Measurements from ENCODE around the gene ALKBH6. TPM values are rescaled to one million over a fixed set of nuclear protein-coding genes. Genes with fewer than 3 reads are reported as not detected.
"Not testable (repeated sequence)": the region's sequence is repeated elsewhere in the genome, so short reads cannot be mapped to it uniquely, and the experiment has no call there.

The ALKBH6 gene
- polyA plus RNA-seq, 1 experiment, result 17.5 TPM

- no peak overlapping the region for H3K4me3 ChIP-seq (ENCODE audit: low read depth, low read length)
- DNase-seq (ENCODE audit: low read depth), result no peak
- no peaks in the 10 kb centered on the region for H3K36me3 ChIP-seq (ENCODE audit: control insufficient read depth, insufficient read depth, low read length)
- POLR2A ChIA-PET, result no interaction called here
- H3K27me3 ChIP-seq (ENCODE audit: control insufficient read depth, insufficient read depth, low read length), result peaks cover 6% of the 10 kb centered on the region
- TF ChIP-seq, protein P1, sequence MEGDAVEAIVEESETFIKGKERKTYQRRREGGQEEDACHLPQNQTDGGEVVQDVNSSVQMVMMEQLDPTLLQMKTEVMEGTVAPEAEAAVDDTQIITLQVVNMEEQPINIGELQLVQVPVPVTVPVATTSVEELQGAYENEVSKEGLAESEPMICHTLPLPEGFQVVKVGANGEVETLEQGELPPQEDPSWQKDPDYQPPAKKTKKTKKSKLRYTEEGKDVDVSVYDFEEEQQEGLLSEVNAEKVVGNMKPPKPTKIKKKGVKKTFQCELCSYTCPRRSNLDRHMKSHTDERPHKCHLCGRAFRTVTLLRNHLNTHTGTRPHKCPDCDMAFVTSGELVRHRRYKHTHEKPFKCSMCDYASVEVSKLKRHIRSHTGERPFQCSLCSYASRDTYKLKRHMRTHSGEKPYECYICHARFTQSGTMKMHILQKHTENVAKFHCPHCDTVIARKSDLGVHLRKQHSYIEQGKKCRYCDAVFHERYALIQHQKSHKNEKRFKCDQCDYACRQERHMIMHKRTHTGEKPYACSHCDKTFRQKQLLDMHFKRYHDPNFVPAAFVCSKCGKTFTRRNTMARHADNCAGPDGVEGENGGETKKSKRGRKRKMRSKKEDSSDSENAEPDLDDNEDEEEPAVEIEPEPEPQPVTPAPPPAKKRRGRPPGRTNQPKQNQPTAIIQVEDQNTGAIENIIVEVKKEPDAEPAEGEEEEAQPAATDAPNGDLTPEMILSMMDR (IDR thresholded peaks at IDR 0.05; ENCODE audit: insufficient read depth, low read depth, low read length), result no peak
- CTCF ChIA-PET, result no interaction called here
These were observed 25.2 kb downstream of the ALKBH6 start for GRCh38 chr19:35988824-35989223.

GRCh38 chr19:35987571-35987896 lies 26.5 kb downstream of the ALKBH6 start:
- no peak overlapping the region for H3K4me3 ChIP-seq (ENCODE audit: low read depth, low read length)
- no peaks in the 10 kb centered on the region for H3K36me3 ChIP-seq (ENCODE audit: control insufficient read depth, insufficient read depth, low read length)
- ChIA-PET CTCF (no interaction called here), POLR2A (no interaction called here)
- peaks cover 6% of the 10 kb centered on the region for H3K27me3 ChIP-seq (ENCODE audit: control insufficient read depth, insufficient read depth, low read length)
- TF ChIP-seq, protein P1 (IDR thresholded peaks at IDR 0.05; ENCODE audit: insufficient read depth, low read depth, low read length), result no peak
- DNase-seq (ENCODE audit: low read depth), result no peak

DNA sequence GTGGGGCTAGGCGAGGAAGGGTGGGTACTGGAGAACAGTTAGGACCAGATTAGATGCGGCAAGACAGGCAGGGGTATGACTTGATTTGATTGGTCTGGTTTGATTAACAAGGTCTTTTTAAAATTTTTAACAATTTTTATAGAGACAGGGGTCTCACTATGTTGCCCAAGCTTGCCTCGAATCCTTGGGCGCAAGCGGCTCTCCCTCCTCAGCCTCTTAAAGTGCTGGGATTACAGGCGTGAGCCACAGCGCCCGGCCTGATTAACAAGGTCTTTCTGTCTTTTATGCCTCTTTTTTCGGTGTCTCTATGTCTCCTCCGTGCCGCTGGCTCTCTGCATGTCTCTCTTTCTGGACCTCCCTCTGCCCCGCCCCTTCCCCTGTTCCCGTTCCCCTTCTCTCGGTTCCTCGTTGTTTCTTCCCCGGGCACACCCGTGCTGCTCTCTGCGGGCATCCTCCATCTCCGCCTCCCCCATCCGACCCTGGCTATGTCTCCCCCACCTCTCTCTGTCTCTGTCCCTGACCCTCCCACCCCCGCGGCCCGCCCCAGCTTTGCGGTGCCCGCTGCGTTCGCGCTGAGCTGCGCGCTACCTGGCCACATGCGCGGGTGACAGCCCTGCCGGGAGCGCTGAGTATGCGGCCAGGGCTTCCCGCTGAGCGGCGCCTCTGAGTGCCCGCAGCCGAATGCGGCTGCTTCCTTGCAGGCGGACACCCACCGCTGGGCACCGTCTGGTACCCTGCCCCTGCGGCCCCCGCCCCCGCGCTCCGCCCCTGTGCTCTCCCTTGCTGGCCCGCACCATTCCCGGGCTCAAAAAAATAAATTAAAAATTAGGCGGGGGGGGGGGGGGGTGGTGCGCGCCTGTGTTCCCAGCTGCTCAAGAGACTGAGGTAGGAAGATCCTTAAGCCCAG lies 27.1 kb downstream of the ALKBH6 start:
- CTCF ChIA-PET, result interaction anchor here (1.2 kb wide), 1 partner anchor 28 kb away, joined by 3 read pairs; no protein-coding TSS in a partner anchor
- peaks cover 6% of the 10 kb centered on the region for H3K27me3 ChIP-seq (ENCODE audit: control insufficient read depth, insufficient read depth, low read length)
- H3K4me3 ChIP-seq (ENCODE audit: low read depth, low read length), result peak overlapping the region; percentile 30
- no peak for DNase-seq (ENCODE audit: low read depth)
- TF ChIP-seq, protein P1 (IDR thresholded peaks at IDR 0.05; ENCODE audit: insufficient read depth, low read depth, low read length), result no peak
- no peaks in the 10 kb centered on the region for H3K36me3 ChIP-seq (ENCODE audit: control insufficient read depth, insufficient read depth, low read length)
- POLR2A ChIA-PET, result no interaction called here

GRCh38 chr19:35986111-35986510 lies 27.9 kb downstream of the ALKBH6 start:
- ChIA-PET POLR2A (no interaction called here), CTCF (interaction anchor here (1.2 kb wide), 1 partner anchor 27 kb away, joined by 3 read pairs; no protein-coding TSS in a partner anchor)
- DNase-seq (ENCODE audit: low read depth), result no peak
- H3K4me3 ChIP-seq (ENCODE audit: low read depth, low read length), result no peak overlapping the region
- TF ChIP-seq, protein P1 (IDR thresholded peaks at IDR 0.05; ENCODE audit: insufficient read depth, low read depth, low read length), result no peak
- H3K27me3 ChIP-seq (ENCODE audit: control insufficient read depth, insufficient read depth, low read length), result peaks cover 6% of the 10 kb centered on the region
- H3K36me3 ChIP-seq (ENCODE audit: control insufficient read depth, insufficient read depth, low read length), result no peaks in the 10 kb centered on the region

DNA sequence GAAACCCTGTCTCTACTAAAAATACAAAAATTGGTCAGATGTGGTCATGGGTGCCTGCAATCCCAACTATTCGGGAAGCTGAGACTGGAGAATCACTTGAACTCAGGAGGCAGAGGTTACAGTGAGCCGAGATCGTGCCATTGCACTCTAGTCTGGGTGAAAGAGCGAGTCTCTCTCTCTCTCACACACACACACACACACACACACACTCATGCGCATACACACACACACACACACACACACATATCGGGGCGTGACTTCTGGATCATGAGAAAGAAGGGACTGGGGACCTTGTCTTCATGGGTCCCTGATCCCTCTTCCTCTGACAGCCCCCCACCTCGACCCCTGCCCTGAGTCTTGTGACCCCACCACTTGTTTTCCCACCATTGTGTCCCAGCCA lies 30.8 kb downstream of the ALKBH6 start:
- POLR2A ChIA-PET, result no interaction called here
- Histone ChIP-seq H3K36me3 (ENCODE audit: control insufficient read depth, insufficient read depth, low read length) (no peaks in the 10 kb centered on the region), H3K27me3 (ENCODE audit: control insufficient read depth, insufficient read depth, low read length) (peaks cover 2% of the 10 kb centered on the region), H3K4me3 (ENCODE audit: low read depth, low read length) (no peak overlapping the region)
- CTCF ChIA-PET, result no interaction called here
- TF ChIP-seq, protein P1 (IDR thresholded peaks at IDR 0.05; ENCODE audit: insufficient read depth, low read depth, low read length), result no peak
- no peak for DNase-seq (ENCODE audit: low read depth)

DNA sequence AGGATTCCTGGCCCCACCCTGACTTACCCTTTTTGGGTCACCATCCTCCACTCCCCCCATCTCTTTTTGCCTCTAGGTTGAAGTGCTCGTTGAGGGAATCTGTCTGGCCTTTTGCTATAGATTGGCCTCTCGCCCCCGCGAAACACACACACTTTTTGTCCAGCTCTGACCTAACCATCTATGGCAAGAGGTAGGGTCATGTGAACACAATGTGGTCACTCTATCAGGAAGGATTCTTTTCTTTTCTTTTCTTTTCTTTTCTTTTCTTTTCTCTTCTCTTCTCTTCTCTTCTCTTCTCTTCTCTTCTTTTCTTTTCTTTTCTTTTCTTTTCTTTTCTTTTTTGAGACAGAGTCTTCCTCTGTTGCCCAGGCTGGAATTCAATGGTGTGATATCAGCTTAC lies 33.0 kb downstream of the ALKBH6 start:
- CTCF ChIA-PET, result interaction anchor here (0.7 to 1.4 kb wide), 2 partner anchors 12 to 14 kb away, joined by 3 to 4 read pairs; no protein-coding TSS in a partner anchor
- POLR2A ChIA-PET; DNase-seq (ENCODE audit: low read depth): not testable (repeated sequence)

More for the DNA sequence above, 33.0 kb downstream of the ALKBH6 start:
- H3K27me3 ChIP-seq (ENCODE audit: control insufficient read depth, insufficient read depth, low read length); H3K4me3 ChIP-seq (ENCODE audit: low read depth, low read length); H3K36me3 ChIP-seq (ENCODE audit: control insufficient read depth, insufficient read depth, low read length): not testable (repeated sequence)
